PFSK-1 (cell line): ENCODE data around the gene ZNF268. TPM values are rescaled to one million over a fixed set of nuclear protein-coding genes. Genes with fewer than 3 reads are reported as not detected.

ENCODE experiments used
- FOXP2 ChIP-seq: optimal IDR thresholded peaks from 2 replicates; pipeline ENCODE3; 2011; ENCODE audit warnings: borderline replicate concordance, control low read depth, inconsistent platforms; ENCODE audit not compliant: insufficient read depth; ENCODE audit errors: extremely low read length, extremely low read depth
- POLR2AphosphoS5 ChIP-seq: IDR thresholded peaks from 2 replicates; pipeline ENCODE4 v1.6.1; 2012; ENCODE audit warnings: low read depth, mild to moderate bottlenecking, control low read depth, low read length, moderate library complexity
- SIN3A ChIP-seq: IDR thresholded peaks from 2 replicates; pipeline ENCODE4 v1.6.1; 2012; ENCODE audit warnings: mild to moderate bottlenecking, low read length, moderate library complexity, borderline replicate concordance; ENCODE audit not compliant: insufficient read depth
- TAF1 ChIP-seq: IDR thresholded peaks from 2 replicates; pipeline ENCODE4 v1.6.1; 2012; ENCODE audit warnings: low read length, control low read depth, borderline replicate concordance; ENCODE audit not compliant: insufficient read depth
- polyA plus RNA-seq: library from polyadenylated mRNA; unstranded; fragments of >200 nt; gene quantifications from one replicate; pipeline ENCODE4 v1.2.1, GENCODE V29; 2012; ENCODE audit warnings: low read depth, missing spikeins; ENCODE audit not compliant: insufficient read length
- TF ChIP-seq, protein P1 (sequence below), 2 experiments: IDR thresholded peaks; 2 replicates each; pipeline versions ENCODE4 v1.6.1 to v1.8.0; 2011 to 2012; ENCODE audit warnings: low read depth in 2 of 2, low read length in 2 of 2, control low read depth in 1 of 2, inconsistent platforms in 1 of 2, mild to moderate bottlenecking in 1 of 2, moderate library complexity in 1 of 2; ENCODE audit not compliant: insufficient read depth in 1 of 2

The ZNF268 gene
- polyA plus RNA-seq: 6.2 TPM

DNA sequence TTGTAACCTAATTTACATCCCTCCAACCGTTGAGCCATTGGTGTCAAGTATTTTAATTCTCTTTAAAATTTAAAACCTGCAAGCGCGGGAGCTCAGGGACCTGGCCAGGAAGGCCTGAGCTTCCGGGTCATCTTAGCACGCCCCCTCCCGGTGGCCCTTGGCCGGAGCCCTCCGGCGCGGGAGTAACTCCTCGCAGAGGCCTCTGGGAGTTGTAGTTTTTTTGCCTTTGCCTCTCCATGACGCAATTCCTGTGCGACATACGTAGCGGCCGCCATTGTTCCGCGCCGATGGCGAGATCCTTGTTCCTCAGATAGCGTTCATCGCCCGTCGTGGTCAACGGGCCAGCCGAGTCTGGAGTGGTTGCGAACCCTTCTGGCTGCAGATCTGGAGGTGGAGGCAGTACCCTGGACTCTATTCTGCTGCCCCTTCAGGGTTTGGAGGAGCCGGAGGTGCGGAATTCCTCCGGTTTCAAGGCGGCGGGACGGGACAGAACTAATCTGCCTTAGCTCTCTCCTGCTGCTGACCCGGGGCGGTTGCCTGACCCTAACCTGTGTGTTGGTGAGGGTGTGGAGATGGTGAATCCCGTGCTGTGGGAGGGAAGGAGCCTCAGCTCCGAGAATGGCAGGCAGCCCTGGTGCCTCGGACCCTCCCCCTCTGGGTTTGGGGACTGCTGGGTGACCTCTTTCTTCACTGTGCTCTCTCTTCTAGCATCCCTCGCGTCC is at the start of gene ZNF268:
ZNF268 (plus strand) TSS at position 258 of the 722 bp plus-strand sequence. CDS start 503 bp downstream, outside the sequence.
- TF ChIP-seq, protein P1, sequence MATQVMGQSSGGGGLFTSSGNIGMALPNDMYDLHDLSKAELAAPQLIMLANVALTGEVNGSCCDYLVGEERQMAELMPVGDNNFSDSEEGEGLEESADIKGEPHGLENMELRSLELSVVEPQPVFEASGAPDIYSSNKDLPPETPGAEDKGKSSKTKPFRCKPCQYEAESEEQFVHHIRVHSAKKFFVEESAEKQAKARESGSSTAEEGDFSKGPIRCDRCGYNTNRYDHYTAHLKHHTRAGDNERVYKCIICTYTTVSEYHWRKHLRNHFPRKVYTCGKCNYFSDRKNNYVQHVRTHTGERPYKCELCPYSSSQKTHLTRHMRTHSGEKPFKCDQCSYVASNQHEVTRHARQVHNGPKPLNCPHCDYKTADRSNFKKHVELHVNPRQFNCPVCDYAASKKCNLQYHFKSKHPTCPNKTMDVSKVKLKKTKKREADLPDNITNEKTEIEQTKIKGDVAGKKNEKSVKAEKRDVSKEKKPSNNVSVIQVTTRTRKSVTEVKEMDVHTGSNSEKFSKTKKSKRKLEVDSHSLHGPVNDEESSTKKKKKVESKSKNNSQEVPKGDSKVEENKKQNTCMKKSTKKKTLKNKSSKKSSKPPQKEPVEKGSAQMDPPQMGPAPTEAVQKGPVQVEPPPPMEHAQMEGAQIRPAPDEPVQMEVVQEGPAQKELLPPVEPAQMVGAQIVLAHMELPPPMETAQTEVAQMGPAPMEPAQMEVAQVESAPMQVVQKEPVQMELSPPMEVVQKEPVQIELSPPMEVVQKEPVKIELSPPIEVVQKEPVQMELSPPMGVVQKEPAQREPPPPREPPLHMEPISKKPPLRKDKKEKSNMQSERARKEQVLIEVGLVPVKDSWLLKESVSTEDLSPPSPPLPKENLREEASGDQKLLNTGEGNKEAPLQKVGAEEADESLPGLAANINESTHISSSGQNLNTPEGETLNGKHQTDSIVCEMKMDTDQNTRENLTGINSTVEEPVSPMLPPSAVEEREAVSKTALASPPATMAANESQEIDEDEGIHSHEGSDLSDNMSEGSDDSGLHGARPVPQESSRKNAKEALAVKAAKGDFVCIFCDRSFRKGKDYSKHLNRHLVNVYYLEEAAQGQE (IDR thresholded peaks at IDR 0.05; ENCODE audit: insufficient read depth in 1 of 2, low read depth in 2 of 2, low read length in 2 of 2): no peak
- TF ChIP-seq POLR2AphosphoS5 (peak; percentile 80), FOXP2 (no peak), SIN3A (peak; percentile 28; the same call in 1 of the 2 replicates), TAF1 (0 out of 2 replicates have a peak, but pooled peaks have one; percentile 34)

DNA sequence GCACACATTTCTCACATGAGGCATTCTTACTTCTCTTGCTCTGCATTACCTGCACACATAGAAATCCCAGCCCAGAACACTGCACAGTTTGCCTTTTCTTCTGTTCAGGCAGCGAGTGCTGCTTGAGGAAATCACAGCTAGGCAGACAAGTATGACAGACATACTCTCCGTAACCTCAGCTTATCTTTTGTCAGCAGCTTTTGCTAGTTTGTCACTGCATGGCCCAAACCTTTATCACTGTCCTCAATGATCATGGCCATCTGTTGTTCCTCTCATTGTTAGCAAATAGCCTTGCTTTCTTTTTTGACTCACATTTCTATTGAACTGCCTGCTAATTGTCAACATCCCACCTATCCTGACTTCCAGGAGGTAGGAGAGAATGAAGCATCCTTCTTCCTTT is 45.5 kb upstream of the ZNF268 start:
- no peak for TF ChIP-seq SIN3A
- TF ChIP-seq, protein P1 (IDR thresholded peaks at IDR 0.05; ENCODE audit: insufficient read depth in 1 of 2, low read depth in 2 of 2, low read length in 2 of 2): no peak
- TF ChIP-seq TAF1: no peak

DNA sequence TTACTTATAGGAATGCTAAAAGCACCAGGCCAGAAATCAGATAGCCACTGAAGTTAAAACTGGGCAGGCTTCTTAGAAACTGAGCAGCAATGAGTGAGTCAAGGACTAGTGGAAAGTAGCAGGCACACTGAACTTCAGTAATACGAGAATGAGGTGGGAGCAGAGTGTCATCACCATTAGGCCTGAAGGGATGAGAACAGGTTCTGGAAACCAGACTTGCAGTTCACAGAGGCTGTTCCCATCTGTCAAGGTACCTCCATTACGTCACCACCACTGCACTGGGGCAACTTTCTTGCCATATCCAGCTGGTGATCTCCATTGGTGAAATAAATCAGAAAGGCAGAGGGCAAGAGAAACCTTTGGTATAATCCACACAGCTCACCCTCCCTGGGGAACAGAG is 35.3 kb upstream of the ZNF268 start:
- no peak for TF ChIP-seq TAF1
- TF ChIP-seq, protein P1 (IDR thresholded peaks at IDR 0.05; ENCODE audit: insufficient read depth in 1 of 2, low read depth in 2 of 2, low read length in 2 of 2): no peak
- no peak for TF ChIP-seq POLR2AphosphoS5
- no peak for TF ChIP-seq FOXP2
- no peak for TF ChIP-seq SIN3A

DNA sequence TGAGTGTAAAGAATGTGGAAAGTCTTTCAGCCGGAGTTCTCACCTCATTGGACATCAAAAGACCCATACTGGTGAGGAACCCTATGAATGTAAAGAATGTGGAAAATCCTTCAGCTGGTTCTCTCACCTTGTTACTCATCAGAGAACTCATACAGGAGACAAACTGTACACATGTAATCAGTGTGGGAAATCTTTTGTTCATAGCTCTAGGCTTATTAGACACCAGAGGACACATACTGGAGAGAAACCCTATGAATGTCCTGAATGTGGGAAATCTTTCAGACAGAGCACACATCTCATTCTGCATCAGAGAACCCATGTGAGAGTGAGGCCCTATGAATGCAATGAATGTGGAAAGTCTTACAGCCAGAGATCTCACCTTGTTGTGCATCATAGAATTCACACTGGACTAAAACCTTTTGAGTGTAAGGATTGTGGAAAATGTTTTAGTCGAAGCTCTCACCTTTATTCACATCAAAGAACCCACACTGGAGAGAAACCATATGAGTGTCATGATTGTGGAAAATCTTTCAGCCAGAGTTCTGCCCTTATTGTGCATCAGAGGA is 25.1 kb upstream of the ZNF268 start:
- TF ChIP-seq, protein P1 (IDR thresholded peaks at IDR 0.05; ENCODE audit: insufficient read depth in 1 of 2, low read depth in 2 of 2, low read length in 2 of 2): no peak
- TF ChIP-seq TAF1: no peak
- TF ChIP-seq FOXP2: no peak
- no peak for TF ChIP-seq SIN3A
